SK-N-SH (cell line): ENCODE measurements around the gene CDKAL1. TPM values are rescaled to one million over a fixed set of nuclear protein-coding genes. Genes with fewer than 3 reads are reported as not detected.
"Not testable (repeated sequence)": the region's sequence is repeated elsewhere in the genome, so short reads cannot be mapped to it uniquely, and the experiment has no call there.

Experiments
- CTCF ChIA-PET: fragments of 300-600, 350-600 bp; formaldehyde crosslinking; extraction: SDS; loops from one replicate; lab custom pipeline; 2021; lab: Yijun Ruan, JAX
- POLR2A ChIA-PET: fragments of 350-600 bp; sonication (Branson Sonifier 250); formaldehyde crosslinking; extraction: SDS; loops from one replicate; lab custom pipeline; 2020; ENCODE audit warnings: antibody characterized with exemption, inconsistent platforms; lab: Yijun Ruan, JAX
- DNase-seq: peaks from one replicate; pipeline ENCODE4 v3.0.0; 2012
- H2AFZ ChIP-seq: fragments of 200-600 bp; sonication (generic); 2 replicates; pipeline ENCODE4 v1.8.1; 2016; ENCODE audit warnings: antibody characterized with exemption, mild to moderate bottlenecking, low read depth
- H3F3A ChIP-seq: fragments of 200-600 bp; sonication (generic); replicated peaks from 2 replicates; pipeline ENCODE3; 2016; ENCODE audit warnings: antibody characterized with exemption, mild to moderate bottlenecking; ENCODE audit not compliant: insufficient read depth
- H3K27ac ChIP-seq, 2 experiments: fragments of 200-500 bp in 1 of 2; fragments of 200-600 bp in 1 of 2; sonication (Bioruptor generic) in 1 of 2; sonication (generic), shearing (Covaris generic) in 1 of 2; 2 replicates each; pipeline versions ENCODE4 v1.5.1 to v1.6.1; 2014 to 2016; ENCODE audit warnings: low read depth in 2 of 2, inconsistent platforms in 1 of 2, low read length in 1 of 2, mild to moderate bottlenecking in 1 of 2, mixed read lengths in 1 of 2
- H3K27me3 ChIP-seq: fragments of 200-600 bp; sonication (generic), shearing (Covaris generic); 2 replicates; pipeline ENCODE4 v1.6.1; 2016; ENCODE audit warnings: mixed run types; ENCODE audit not compliant: insufficient read depth
- H3K36me3 ChIP-seq, 2 experiments: fragments of 200-500 bp in 1 of 2; fragments of 200-600 bp in 1 of 2; sonication (Bioruptor generic) in 1 of 2; sonication (generic) in 1 of 2; replicated peaks in 1 of 2; 2 replicates each; pipeline versions ENCODE3 to v1.5.1; 2014 to 2016; ENCODE audit warnings: low read length in 1 of 2, mild to moderate bottlenecking in 1 of 2; ENCODE audit not compliant: insufficient read depth in 2 of 2, control insufficient read depth in 1 of 2
- H3K4me1 ChIP-seq, 2 experiments: fragments of 200-500 bp in 1 of 2; fragments of 200-600 bp in 1 of 2; sonication (Bioruptor generic) in 1 of 2; sonication (generic), shearing (Covaris generic) in 1 of 2; 2 replicates each; pipeline versions ENCODE4 v1.5.1 to v1.6.1; 2014 to 2016; ENCODE audit warnings: low read depth in 1 of 2, low read length in 1 of 2, mixed run types in 1 of 2; ENCODE audit not compliant: insufficient read depth in 2 of 2, control insufficient read depth in 1 of 2
- H3K4me2 ChIP-seq: fragments of 200-600 bp; sonication (generic), shearing (Covaris generic); 2 replicates; pipeline ENCODE4 v1.6.1; 2017; ENCODE audit warnings: mixed run types
- H3K4me3 ChIP-seq, 2 experiments: fragments of 200-500 bp in 1 of 2; fragments of 200-600 bp in 1 of 2; sonication (Bioruptor generic) in 1 of 2; sonication (generic), shearing (Covaris generic) in 1 of 2; 2 replicates each; pipeline versions ENCODE4 v1.5.1 to v1.8.1; 2014 to 2016; ENCODE audit warnings: low read depth in 2 of 2, inconsistent platforms in 1 of 2, low read length in 1 of 2, mild to moderate bottlenecking in 1 of 2, mixed read lengths in 1 of 2, moderate library complexity in 1 of 2
- H3K79me2 ChIP-seq: fragments of 200-600 bp; sonication (generic); 2 replicates; pipeline ENCODE4 v1.8.1; 2017; ENCODE audit warnings: mild to moderate bottlenecking; ENCODE audit not compliant: insufficient read depth
- H3K9ac ChIP-seq: fragments of 200-600 bp; sonication (generic); 2 replicates; pipeline ENCODE4 v1.6.1; 2017; ENCODE audit warnings: mixed run types
- H3K9me2 ChIP-seq: fragments of 200-600 bp; sonication (generic); 2 replicates; pipeline ENCODE4 v1.6.1; 2017; ENCODE audit warnings: mixed run types
- H3K9me3 ChIP-seq: fragments of 200-600 bp; sonication (generic); 2 replicates; pipeline ENCODE4 v1.6.1; 2017; ENCODE audit warnings: mixed run types, mild to moderate bottlenecking, moderate library complexity
- H4K20me1 ChIP-seq: fragments of 200-600 bp; sonication (generic); 2 replicates; pipeline ENCODE4 v1.6.1; 2017; ENCODE audit warnings: mild to moderate bottlenecking, mixed run types; ENCODE audit not compliant: insufficient read depth
- CTCF ChIP-seq: fragments of 200-600 bp; sonication (generic); IDR thresholded peaks from 2 replicates; pipeline ENCODE4 v1.6.1; 2017; ENCODE audit warnings: antibody characterized with exemption, mild to moderate bottlenecking, moderate library complexity
- ELF1 ChIP-seq: IDR thresholded peaks from 2 replicates; pipeline ENCODE4 v1.4.0; 2012
- EP300 ChIP-seq, 2 experiments: IDR thresholded peaks; 2 replicates each; pipeline versions ENCODE4 v1.4.0 to v1.6.1; 2012; ENCODE audit warnings: borderline replicate concordance in 1 of 2, low read depth in 1 of 2, low read length in 1 of 2
- FOSL2 ChIP-seq: IDR thresholded peaks from 2 replicates; pipeline ENCODE4 v1.4.0; 2012; ENCODE audit warnings: low read depth, mild to moderate bottlenecking, moderate library complexity, borderline replicate concordance
- GABPA ChIP-seq: IDR thresholded peaks from 2 replicates; pipeline ENCODE4 v1.4.0; 2012; ENCODE audit warnings: low read depth, mild to moderate bottlenecking
- GATA2 ChIP-seq: sonication (generic); formaldehyde crosslinking; IDR thresholded peaks from 2 replicates; pipeline ENCODE4 v1.5.0; 2020; ENCODE audit warnings: mild to moderate bottlenecking, missing genetic modification reagents
- MAX ChIP-seq: IDR thresholded peaks from 2 replicates; pipeline ENCODE4 v1.4.0; 2012; ENCODE audit warnings: low read depth
- RAD21 ChIP-seq: IDR thresholded peaks from 2 replicates; pipeline ENCODE4 v1.6.1; 2012; ENCODE audit warnings: mild to moderate bottlenecking, low read length
- REST ChIP-seq: IDR thresholded peaks from 2 replicates; pipeline ENCODE4 v1.6.1; 2012; ENCODE audit warnings: mild to moderate bottlenecking, low read depth, low read length, moderate library complexity
- SIN3A ChIP-seq: IDR thresholded peaks from 2 replicates; pipeline ENCODE4 v1.6.1; 2012; ENCODE audit warnings: low read depth, mild to moderate bottlenecking, low read length, moderate library complexity, borderline replicate concordance
- SMC3 ChIP-seq: IDR thresholded peaks from 2 replicates; pipeline ENCODE4 v1.6.1; 2012; ENCODE audit warnings: low read depth, low read length, improper control_type of control experiment
- TEAD4 ChIP-seq: IDR thresholded peaks from 2 replicates; pipeline ENCODE4 v1.4.0; 2012; ENCODE audit warnings: mild to moderate bottlenecking, borderline replicate concordance; ENCODE audit not compliant: insufficient read depth
- USF1 ChIP-seq: IDR thresholded peaks from 2 replicates; pipeline ENCODE4 v1.4.0; 2012; ENCODE audit warnings: low read depth, borderline replicate concordance
- WGBS: methylation state at CpG from one replicate; pipeline ENCODE4 v1.1.6; 2017; ENCODE audit warnings: low lambda C conversion rate; 5-methylcytosine and 5-hydroxymethylcytosine counted together
- polyA plus RNA-seq, 3 experiments: library from polyadenylated mRNA; depleted of rRNA; stranded (reverse); fragments of >200 nt; gene quantifications; 2 replicates each; pipeline ENCODE4 v1.2.3, GENCODE V29; 2012

The CDKAL1 gene
- polyA plus RNA-seq, 1 of the 3 experiments (the other 2 are of a cell fraction), result 2.6 TPM

- no peaks in the 10 kb centered on the region for H3K27me3 ChIP-seq
- H3K4me2 ChIP-seq, result no peak overlapping the region
- H3K79me2 ChIP-seq, result no peaks in the 10 kb centered on the region
- POLR2A ChIA-PET, result no interaction called here
- peaks cover 0 to 6% of the 10 kb centered on the region in 2 experiments for H3K36me3 ChIP-seq
- no peak for TF ChIP-seq FOSL2
- TF ChIP-seq GABPA, result no peak
- no peak for DNase-seq
- H3K27ac ChIP-seq, result no peak overlapping the region
- no peaks in the 10 kb centered on the region for H4K20me1 ChIP-seq
- H3F3A ChIP-seq, result no peaks in the 10 kb centered on the region
- no peak overlapping the region for H3K4me3 ChIP-seq
- H3K4me1 ChIP-seq, result no peaks in the 10 kb centered on the region
- H3K9me3 ChIP-seq, result no peaks in the 10 kb centered on the region
- no peak overlapping the region for H3K9ac ChIP-seq
- no peak overlapping the region for H2AFZ ChIP-seq
- H3K9me2 ChIP-seq, result no peaks in the 10 kb centered on the region
- CTCF ChIA-PET, result no interaction called here
- WGBS, result 100% methylated on average over 2 of the region's 2 CpGs
Measured at GRCh38 chr6:20719980-20720379, 185.7 kb downstream of the CDKAL1 start.

GRCh38 chr6:20721121-20721520 is 186.9 kb downstream of the CDKAL1 start:
- H3K27ac ChIP-seq, H2AFZ ChIP-seq, H3K9me3 ChIP-seq, H3K4me1 ChIP-seq, H4K20me1 ChIP-seq, H3K4me2 ChIP-seq, H3F3A ChIP-seq, H3K9ac ChIP-seq, DNase-seq, POLR2A ChIA-PET, CTCF ChIA-PET, H3K27me3 ChIP-seq, H3K36me3 ChIP-seq, H3K4me3 ChIP-seq, H3K9me2 ChIP-seq, H3K79me2 ChIP-seq: not testable (repeated sequence)
- 63% methylated on average over 3 of the region's 3 CpGs for WGBS

- no peak for TF ChIP-seq CTCF
- no peak for TF ChIP-seq TEAD4
- TF ChIP-seq EP300 (IDR thresholded peaks at IDR 0.05; ENCODE audit: borderline replicate concordance in 1 of 2, low read depth in 1 of 2, low read length in 1 of 2), result no peak
- no peak for TF ChIP-seq USF1
- TF ChIP-seq GABPA, result no peak
- TF ChIP-seq GATA2, result no peak
- TF ChIP-seq MAX, result no peak
- TF ChIP-seq RAD21, result no peak
- TF ChIP-seq ELF1, result no peak
- no peak for TF ChIP-seq REST
- TF ChIP-seq SIN3A, result no peak
- TF ChIP-seq FOSL2, result no peak
- no peak for TF ChIP-seq SMC3
- H3K9me3 ChIP-seq, result no peaks in the 10 kb centered on the region
- peaks cover 0 to 6% of the 10 kb centered on the region in 2 experiments for H3K36me3 ChIP-seq
- ChIA-PET CTCF (no interaction called here), POLR2A (no interaction called here)
- H3F3A ChIP-seq, result no peaks in the 10 kb centered on the region
- H3K4me3 ChIP-seq, result no peak overlapping the region
- WGBS, result 92% methylated on average over 2 of the region's 2 CpGs
- no peak overlapping the region for H3K27ac ChIP-seq
- no peaks in the 10 kb centered on the region for H4K20me1 ChIP-seq
- H3K9ac ChIP-seq, result no peak overlapping the region
- no peak for DNase-seq
- no peak overlapping the region for H2AFZ ChIP-seq
- H3K9me2 ChIP-seq, result no peaks in the 10 kb centered on the region
- H3K4me1 ChIP-seq, result no peaks in the 10 kb centered on the region
- no peaks in the 10 kb centered on the region for H3K27me3 ChIP-seq
- H3K79me2 ChIP-seq, result no peaks in the 10 kb centered on the region
- no peak overlapping the region for H3K4me2 ChIP-seq
Measured at GRCh38 chr6:20722455-20722854, 188.2 kb downstream of the CDKAL1 start.
